Activated T-helper 2 cell treated with anti-CD3 and anti-CD28 coated beads, Interferon-gamma antibody, Interleukin-2, Interleukin-4, amounts not matched to agents 10 μg/mL and 5 μg/mL and 100 μg/mL, durations not matched to agents 14 hours and 24 hours and 36 hours (primary cell): Measurements from ENCODE around the gene RIMS3. TPM values are rescaled to one million over a fixed set of nuclear protein-coding genes. Genes with fewer than 3 reads are reported as not detected.

Experiments used
- DNase-seq: peaks from one replicate; pipeline ENCODE4 v3.0.0; 2021; ENCODE audit warnings: low spot score
- H3K27ac Mint-ChIP-seq: one replicate; pipeline ENCODE4 v1.8.0; 2021; ENCODE audit warnings: mixed read lengths
- H3K27me3 Mint-ChIP-seq: one replicate; pipeline ENCODE4 v1.8.0; 2021; ENCODE audit warnings: low read depth, mixed read lengths
- H3K36me3 Mint-ChIP-seq: one replicate; pipeline ENCODE4 v1.8.0; 2021; ENCODE audit warnings: low read depth, mixed read lengths
- H3K4me1 Mint-ChIP-seq: one replicate; pipeline ENCODE4 v1.8.0; 2021; ENCODE audit warnings: low read depth, mixed read lengths
- H3K4me3 Mint-ChIP-seq: one replicate; pipeline ENCODE4 v1.8.0; 2021; ENCODE audit warnings: low read depth, mild to moderate bottlenecking, moderate library complexity, mixed read lengths
- H3K9me3 Mint-ChIP-seq: one replicate; pipeline ENCODE4 v1.8.0; 2021; ENCODE audit warnings: mixed read lengths
- intact Hi-C: fragments of 100-400 bp; cut with micrococcal nuclease; formaldehyde crosslinking; loops from one replicate; pipeline ENCODE4 v1.15.1; 2023
- total RNA-seq: library from RNA; stranded (reverse); gene quantifications from 2 replicates; pipeline ENCODE4 v1.2.3, GENCODE V29; 2022

Gene RIMS3
- total RNA-seq, 1 donor from 2014 or later = 2.5 TPM

DNA sequence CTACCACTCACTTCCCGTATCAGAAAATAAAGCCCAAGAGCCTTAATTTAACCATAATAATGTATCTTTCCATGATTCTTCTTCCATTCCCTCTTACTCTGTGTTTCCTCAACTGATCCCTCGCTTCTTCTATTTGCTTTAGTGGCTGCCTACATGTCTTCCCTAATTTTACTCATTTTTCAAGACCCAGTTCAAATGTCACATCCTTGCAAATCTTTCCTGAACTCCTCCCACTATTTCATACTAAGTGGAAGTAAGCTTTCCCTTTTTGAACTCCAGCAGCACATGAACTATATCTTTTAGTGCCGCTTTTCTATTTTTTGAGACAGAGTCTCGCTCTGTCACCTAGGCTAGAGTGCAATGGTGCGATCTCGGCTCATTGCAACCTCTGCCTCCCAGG is 22.2 kb upstream of the RIMS3 start:
- no peaks in the 10 kb centered on the region for H3K27me3 Mint-ChIP-seq
- peaks cover 46% of the 10 kb centered on the region for H3K36me3 Mint-ChIP-seq
- intact Hi-C loops = no loop called here
- H3K9me3 Mint-ChIP-seq = peaks cover 3% of the 10 kb centered on the region
- H3K4me3 Mint-ChIP-seq = no peak overlapping the region
- no peak for DNase-seq
- no peak overlapping the region for H3K27ac Mint-ChIP-seq
- peaks cover 27% of the 10 kb centered on the region for H3K4me1 Mint-ChIP-seq

DNA sequence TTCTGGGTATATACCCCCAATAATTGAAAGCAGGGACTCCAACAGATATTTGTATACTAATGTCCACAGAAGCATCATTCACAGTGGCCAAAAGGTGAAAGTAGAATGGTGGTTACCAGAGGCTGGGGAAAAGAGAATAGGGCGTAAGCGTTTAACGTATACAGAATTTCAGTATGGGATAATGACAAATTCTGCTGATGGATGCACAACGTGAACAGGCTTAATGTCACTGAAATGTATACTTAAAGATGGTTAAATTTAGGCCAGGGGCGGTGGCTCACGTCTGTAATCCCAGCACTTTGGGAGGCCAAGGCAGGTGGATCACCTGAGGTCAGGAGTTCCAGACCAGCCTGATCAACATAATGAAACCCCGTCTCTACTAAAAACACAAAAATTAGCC is 21.6 kb upstream of the RIMS3 start:
- H3K27me3 Mint-ChIP-seq = no peaks in the 10 kb centered on the region
- intact Hi-C loops = no loop called here
- H3K4me1 Mint-ChIP-seq = peaks cover 21% of the 10 kb centered on the region
- H3K4me3 Mint-ChIP-seq = no peak overlapping the region
- H3K9me3 Mint-ChIP-seq = peaks cover 3% of the 10 kb centered on the region
- no peak for DNase-seq
- peaks cover 40% of the 10 kb centered on the region for H3K36me3 Mint-ChIP-seq
- H3K27ac Mint-ChIP-seq = no peak overlapping the region

DNA sequence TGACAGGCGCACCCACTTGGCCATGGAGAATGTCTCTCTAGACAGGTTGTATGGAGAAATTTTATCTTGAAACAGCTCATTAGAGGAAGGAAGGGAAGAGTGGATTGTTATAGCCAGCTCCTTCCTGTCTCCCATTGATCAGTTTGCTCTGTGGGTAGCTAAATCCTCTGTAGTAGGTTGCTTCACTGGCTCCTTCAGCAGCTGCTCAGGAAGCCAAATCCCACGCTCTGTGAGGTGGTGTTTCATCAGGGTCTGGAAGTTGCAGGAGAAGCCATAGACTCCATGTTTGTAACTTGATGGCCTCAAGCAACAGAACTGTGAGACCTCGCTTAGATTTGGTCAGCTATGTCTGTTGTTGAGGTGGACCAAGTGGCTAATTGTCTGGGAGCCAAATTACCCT is 19.2 kb upstream of the RIMS3 start:
- Mint-ChIP-seq H3K27ac (no peak overlapping the region), H3K27me3 (no peaks in the 10 kb centered on the region), H3K9me3 (peaks cover 3% of the 10 kb centered on the region), H3K4me1 (peaks cover 7% of the 10 kb centered on the region), H3K36me3 (peaks cover 32% of the 10 kb centered on the region), H3K4me3 (no peak overlapping the region)
- intact Hi-C loops = no loop called here
- DNase-seq = no peak

DNA sequence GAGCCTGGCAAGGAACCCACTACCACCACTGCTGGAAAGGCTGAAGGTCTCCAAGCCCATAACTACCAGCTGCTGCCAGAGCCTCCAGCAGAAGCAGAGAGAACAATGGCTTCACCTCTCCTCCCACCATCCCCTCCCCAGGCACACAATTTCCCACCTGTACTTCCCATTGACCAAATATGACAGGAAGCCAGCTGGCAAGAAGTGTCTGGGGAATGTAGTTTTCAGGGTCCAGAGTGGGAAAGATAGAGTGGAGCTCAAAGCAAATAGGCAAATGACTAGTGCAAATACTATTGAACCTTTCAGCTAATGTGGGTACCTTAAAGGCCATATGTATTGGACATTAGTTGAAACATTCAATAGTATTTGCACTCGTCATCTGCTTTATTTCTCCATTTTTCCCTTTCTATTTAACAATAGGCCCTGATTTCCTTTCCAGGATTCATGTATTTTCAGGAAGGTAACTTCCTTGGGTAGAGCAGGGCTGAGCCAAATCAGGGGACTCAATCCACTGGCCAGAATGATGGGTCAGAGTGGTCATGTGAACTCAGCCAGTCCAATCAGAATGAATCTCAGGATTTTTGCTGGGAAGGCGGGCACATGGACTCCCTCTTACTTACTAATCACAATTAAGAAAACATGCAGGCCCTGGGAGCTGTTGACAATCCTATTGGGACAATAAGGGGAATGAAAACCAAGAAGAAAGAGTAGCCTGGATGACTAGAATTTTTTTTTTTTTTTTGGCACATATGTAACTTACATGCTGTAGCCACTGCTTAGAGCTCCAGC is 13.9 kb upstream of the RIMS3 start:
- no peak for DNase-seq
- Mint-ChIP-seq H3K27me3 (no peaks in the 10 kb centered on the region), H3K36me3 (peaks cover 2% of the 10 kb centered on the region), H3K4me3 (no peak overlapping the region), H3K27ac (no peak overlapping the region), H3K4me1 (no peaks in the 10 kb centered on the region), H3K9me3 (peaks cover 3% of the 10 kb centered on the region)
- intact Hi-C loops = no loop called here

DNA sequence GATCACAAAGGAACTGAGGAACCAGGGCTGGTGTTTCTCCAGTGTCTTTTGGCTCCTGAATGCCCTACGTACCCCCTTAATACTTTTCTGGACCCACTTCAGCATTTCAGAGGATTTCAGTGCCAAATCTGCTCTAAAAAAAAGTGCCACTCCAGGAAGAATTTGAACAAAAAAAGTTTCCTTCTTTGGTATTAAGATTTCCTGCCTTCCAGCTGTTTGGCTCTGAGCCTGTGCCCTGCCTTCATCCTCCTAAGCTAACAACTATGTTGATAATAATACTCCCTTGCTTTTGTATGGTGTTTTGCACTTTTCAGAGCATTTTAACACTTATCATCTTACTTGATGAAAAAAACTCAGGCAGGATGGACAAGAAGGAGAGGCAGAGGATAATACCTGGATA is 11.0 kb upstream of the RIMS3 start:
- H3K27ac Mint-ChIP-seq = no peak overlapping the region
- intact Hi-C loops = no loop called here
- H3K4me1 Mint-ChIP-seq = no peaks in the 10 kb centered on the region
- no peak overlapping the region for H3K4me3 Mint-ChIP-seq
- no peaks in the 10 kb centered on the region for H3K36me3 Mint-ChIP-seq
- no peak for DNase-seq
- no peaks in the 10 kb centered on the region for H3K27me3 Mint-ChIP-seq
- H3K9me3 Mint-ChIP-seq = no peaks in the 10 kb centered on the region

DNA sequence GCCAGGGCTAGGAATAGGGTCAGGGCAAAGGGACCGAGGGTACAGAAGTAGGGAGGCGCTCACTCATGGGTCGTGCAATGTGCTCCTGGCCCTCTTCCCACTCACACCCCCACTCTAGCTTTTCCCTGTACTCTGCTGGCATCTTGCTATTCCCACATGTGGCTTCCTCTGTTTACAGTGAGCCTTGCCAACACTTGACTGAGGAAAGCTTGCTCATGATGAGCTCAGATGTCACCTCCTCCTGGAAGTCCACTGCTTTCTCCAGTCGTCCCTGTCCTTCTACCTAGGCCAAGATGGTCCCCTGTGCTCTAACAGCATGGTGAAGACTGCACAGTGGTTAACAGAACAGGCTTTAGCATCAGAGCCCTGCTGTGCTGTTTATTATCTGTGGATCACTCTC is 8.0 kb upstream of the RIMS3 start:
- intact Hi-C loops = no loop called here
- Mint-ChIP-seq H3K4me1 (peaks cover 7% of the 10 kb centered on the region), H3K27ac (no peak overlapping the region), H3K9me3 (no peaks in the 10 kb centered on the region), H3K36me3 (no peaks in the 10 kb centered on the region), H3K27me3 (peaks cover 4% of the 10 kb centered on the region), H3K4me3 (no peak overlapping the region)
- no peak for DNase-seq

DNA sequence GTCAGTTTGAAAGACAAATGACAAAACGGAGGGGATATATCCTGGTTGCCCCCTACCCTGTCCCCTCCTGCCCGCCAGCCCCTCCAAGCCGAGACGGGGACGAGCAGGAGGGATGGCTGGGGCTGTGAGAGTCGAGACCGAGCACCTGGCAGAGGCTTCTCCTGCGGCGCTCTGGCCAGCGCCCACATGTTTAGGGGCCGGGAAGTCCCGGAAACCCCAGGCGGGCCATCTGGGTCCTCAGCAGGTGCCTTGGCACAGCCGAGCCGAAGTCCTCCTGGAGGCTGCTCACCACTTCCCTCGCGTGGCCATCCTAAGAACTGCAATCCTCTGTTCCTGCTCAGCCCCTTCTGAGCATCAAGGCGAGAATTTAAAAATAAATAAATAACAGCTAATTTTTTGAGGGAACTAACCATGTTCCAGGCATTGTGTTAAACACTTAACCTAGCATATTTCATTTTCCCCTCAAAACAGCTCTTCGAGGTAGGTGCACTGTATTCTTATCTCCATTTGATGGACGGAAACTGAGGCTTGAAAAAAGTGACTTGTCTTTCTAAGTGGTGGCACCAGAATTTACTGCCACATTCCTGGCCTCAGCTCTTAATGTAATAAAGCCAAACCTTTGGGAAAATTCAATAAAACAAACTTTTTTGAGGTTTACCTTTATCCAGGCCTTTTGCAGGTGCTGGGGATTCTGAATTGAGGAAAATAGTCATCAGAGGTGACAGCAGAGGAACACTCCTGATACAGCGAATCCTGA is 3.5 kb upstream of the RIMS3 start:
- intact Hi-C loops = loop anchor here (2.0 to 5.0 kb wide), 3 partner anchors 40 to 133 kb away; no protein-coding TSS in a partner anchor
- Mint-ChIP-seq H3K9me3 (no peaks in the 10 kb centered on the region), H3K27me3 (peaks cover 4% of the 10 kb centered on the region), H3K4me3 (no peak overlapping the region), H3K27ac (no peak overlapping the region), H3K36me3 (no peaks in the 10 kb centered on the region), H3K4me1 (peaks cover 11% of the 10 kb centered on the region)
- peak; percentile 74 for DNase-seq

DNA sequence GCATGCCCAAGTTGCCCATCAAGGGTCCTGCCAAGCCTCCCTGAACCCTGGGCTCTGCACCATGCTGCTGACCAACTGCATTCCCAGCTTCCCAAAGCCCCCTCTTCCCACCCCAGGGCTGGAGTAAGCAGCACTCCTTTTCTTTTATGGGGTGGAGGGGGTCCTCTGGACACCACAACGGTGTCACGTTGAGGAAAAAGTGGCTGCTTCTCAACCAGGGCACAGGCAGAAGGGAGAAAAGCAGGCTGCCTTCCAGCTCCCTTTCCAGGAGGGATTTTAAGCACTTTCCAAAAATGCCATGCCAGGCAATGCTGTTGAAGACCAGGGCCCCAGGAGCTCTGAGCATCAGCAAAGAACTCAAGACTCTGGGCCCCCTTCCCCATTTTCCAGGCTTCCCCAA is 691 bp downstream of the RIMS3 start:
- peaks cover 21% of the 10 kb centered on the region for H3K4me1 Mint-ChIP-seq
- H3K27me3 Mint-ChIP-seq = peaks cover 2% of the 10 kb centered on the region
- H3K4me3 Mint-ChIP-seq = peak overlapping the region; percentile 78
- no peaks in the 10 kb centered on the region for H3K9me3 Mint-ChIP-seq
- no peak for DNase-seq
- peak overlapping the region; percentile 58 for H3K27ac Mint-ChIP-seq
- no peaks in the 10 kb centered on the region for H3K36me3 Mint-ChIP-seq
- intact Hi-C loops = loop anchor here (1.0 to 5.0 kb wide), 2 partner anchors 27 to 138 kb away; partner anchors contain the start of gene NFYC

DNA sequence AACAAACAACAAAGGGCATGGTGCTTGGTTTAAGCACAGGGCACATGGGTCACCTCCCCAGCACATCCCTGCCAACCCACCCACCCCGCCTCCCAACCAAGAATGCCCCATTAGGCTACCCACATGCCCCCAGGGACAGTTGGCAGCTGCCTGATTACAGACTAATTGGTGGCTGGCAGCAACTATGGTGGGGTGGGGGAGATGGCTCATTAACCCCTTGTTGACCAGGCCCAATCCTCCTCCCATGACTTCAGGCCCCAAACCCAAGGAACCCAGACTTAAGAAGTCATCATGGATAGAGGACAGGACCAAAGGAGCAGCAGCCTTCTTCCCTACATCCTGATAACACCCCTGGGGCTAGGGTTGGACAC is 1.3 kb downstream of the RIMS3 start:
- intact Hi-C loops = no loop called here
- Mint-ChIP-seq H3K4me1 (peaks cover 20% of the 10 kb centered on the region), H3K4me3 (peak overlapping the region; percentile 78), H3K27ac (no peak overlapping the region), H3K27me3 (no peaks in the 10 kb centered on the region), H3K36me3 (no peaks in the 10 kb centered on the region), H3K9me3 (no peaks in the 10 kb centered on the region)
- DNase-seq = no peak

DNA sequence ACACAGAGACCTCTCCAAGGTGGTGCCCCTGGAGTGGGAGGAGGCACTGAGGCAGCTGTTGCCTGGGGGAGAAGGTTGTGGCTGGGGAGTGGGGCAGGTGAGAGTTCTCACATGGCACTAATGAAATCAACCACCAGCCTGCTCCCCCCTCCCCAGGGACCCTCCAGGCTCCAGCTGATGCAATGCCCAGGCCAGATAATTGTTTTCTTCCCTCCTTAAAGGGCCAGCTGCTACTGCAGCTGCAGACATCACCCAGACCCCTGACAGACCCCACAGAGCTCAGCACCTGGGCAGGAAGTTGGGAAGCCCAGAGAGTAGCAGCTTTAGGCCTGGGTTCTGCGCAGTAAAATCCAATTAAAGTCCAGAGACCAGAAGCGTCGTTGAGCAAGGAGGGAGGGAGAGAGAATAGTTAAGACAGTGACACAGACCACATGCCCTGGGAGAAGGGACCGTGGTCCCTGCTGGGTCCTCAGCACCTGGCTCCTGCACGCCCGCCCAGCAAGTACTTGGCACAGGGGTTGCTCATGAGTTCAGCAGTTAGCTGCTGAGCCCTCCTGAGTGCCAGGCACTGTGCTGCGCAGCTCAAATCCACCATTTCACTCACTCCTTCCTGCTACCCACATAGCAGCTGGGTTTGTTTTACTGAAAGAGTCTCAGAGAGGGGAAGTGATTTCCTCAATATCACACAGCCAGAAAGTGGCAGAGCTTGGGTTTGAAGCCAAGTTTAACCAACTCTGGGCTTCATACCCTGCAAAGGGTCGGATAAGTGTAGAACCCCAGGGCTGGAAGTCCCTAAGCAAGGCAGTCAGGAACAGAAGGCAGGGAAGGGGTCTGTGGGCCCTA is 1.9 kb downstream of the RIMS3 start:
- intact Hi-C loops = no loop called here
- H3K27me3 Mint-ChIP-seq = no peaks in the 10 kb centered on the region
- H3K36me3 Mint-ChIP-seq = no peaks in the 10 kb centered on the region
- no peaks in the 10 kb centered on the region for H3K9me3 Mint-ChIP-seq
- no peak for DNase-seq
- H3K4me3 Mint-ChIP-seq = peak overlapping the region; percentile 1
- peaks cover 17% of the 10 kb centered on the region for H3K4me1 Mint-ChIP-seq
- H3K27ac Mint-ChIP-seq = no peak overlapping the region

DNA sequence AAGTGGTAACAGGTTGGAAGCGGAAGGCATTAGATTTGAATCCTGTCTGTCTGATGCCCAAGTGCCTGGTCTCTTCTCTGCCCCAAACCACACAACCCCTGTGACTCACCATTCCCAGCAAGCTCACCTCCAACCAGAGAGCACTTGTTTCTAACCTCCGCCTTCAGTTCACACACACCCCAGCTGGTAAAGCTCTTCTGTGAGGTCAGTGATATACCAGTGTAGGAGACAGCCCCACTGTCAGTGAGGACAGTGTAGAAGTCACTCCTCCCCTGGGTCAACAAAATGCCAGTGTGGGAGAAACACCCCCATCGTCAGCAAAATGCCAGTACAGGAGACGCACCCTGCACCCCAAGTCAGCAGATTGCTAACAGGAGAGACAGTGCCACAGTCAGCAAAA is 2.6 kb downstream of the RIMS3 start:
- DNase-seq = no peak
- Mint-ChIP-seq H3K4me1 (peaks cover 16% of the 10 kb centered on the region), H3K36me3 (no peaks in the 10 kb centered on the region), H3K4me3 (no peak overlapping the region), H3K9me3 (no peaks in the 10 kb centered on the region), H3K27me3 (no peaks in the 10 kb centered on the region), H3K27ac (no peak overlapping the region)
- intact Hi-C loops = no loop called here

DNA sequence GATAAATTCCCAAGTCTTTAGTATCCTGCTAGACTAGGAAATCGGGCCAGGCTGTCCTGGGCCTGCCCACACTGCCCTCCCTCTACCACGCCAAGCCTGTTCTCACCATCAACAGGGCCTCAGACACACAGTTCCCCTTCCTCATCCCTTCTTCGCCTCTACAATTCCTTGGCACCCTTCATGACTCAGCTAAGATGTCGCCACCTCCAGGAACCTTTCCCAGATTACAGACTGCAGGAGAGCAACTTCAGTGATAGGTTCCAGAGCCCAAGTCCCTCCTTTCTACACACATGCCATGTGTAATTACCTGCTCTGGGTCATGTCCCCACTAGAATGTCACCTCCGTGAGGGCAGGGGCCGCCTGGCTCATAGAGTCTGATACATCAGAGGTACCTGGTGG is 3.3 kb downstream of the RIMS3 start:
- H3K4me1 Mint-ChIP-seq = peaks cover 16% of the 10 kb centered on the region

More for the DNA sequence above, 3.3 kb downstream of the RIMS3 start:
- H3K27ac Mint-ChIP-seq = no peak overlapping the region
- H3K4me3 Mint-ChIP-seq = no peak overlapping the region
- DNase-seq = no peak
- no peaks in the 10 kb centered on the region for H3K27me3 Mint-ChIP-seq
- H3K36me3 Mint-ChIP-seq = no peaks in the 10 kb centered on the region
- no peaks in the 10 kb centered on the region for H3K9me3 Mint-ChIP-seq
- intact Hi-C loops = no loop called here
